Measurements from ENCODE around the gene NPHP3. TPM values are rescaled to one million over a fixed set of nuclear protein-coding genes. Genes with fewer than 3 reads are reported as not detected.
"Not testable (repeated sequence)": the region's sequence is repeated elsewhere in the genome, so short reads cannot be mapped to it uniquely, and the experiment has no call there.

The NPHP3 gene
- total and polyA plus RNA-seq, 2 of the 4 experiments (the other 2 are of a cell fraction): 19.9 to 21.3 TPM

DNA sequence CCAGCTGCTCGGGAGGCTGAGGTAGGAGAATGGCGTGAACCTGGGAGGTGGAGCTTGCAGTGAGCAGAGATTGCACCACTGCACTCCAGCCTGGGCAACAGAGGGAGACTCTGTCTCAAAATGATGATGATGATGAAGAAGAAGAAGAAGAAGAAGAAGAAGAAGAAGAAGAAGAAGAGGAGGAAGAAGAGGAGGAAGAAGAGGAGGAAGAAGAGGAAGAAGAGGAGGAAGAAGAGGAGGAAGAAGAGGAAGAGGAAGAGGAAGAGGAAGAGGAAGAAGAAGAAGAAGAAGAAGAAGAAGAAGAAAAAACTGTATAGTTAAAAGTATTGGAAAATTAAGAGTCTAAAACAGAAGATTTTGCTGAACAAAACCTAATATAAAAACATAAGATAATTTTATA, 80.8 kb downstream of the NPHP3 start:
- H4K91ac ChIP-seq (ENCODE audit: insufficient read depth, low read depth, low read length); H3K56ac ChIP-seq (ENCODE audit: extremely low read depth, insufficient read depth, low read length); H3K9me1 ChIP-seq (ENCODE audit: insufficient read depth, low read length); H4K8ac ChIP-seq (ENCODE audit: low read depth in 2 of 2, low read length in 2 of 2); H3K9me3 ChIP-seq (ENCODE audit: control insufficient read depth, insufficient read depth, low read length); H2AFZ ChIP-seq (replicated peaks; ENCODE audit: low read length, poor library complexity); H4K5ac ChIP-seq (ENCODE audit: low read depth, low read length); ATAC-seq (ENCODE audit: low read depth); H3K9ac ChIP-seq (ENCODE audit: low read depth, low read length); BruUV-seq (replicated peaks); H4K20me1 ChIP-seq (ENCODE audit: insufficient read depth, low read length); H3K14ac ChIP-seq (replicated peaks; ENCODE audit: low read depth, low read length); H3K36me3 ChIP-seq (ENCODE audit: control insufficient read depth, insufficient read depth, low read length); DNase-seq; H2BK5ac ChIP-seq (ENCODE audit: low read depth, low read length, poor library complexity, severe bottlenecking); POLR2A ChIA-PET (ENCODE audit: unreplicated experiment); H3K79me1 ChIP-seq (ENCODE audit: low read depth in 1 of 2, low read length in 2 of 2); H2AK9ac ChIP-seq (replicated peaks; ENCODE audit: low read depth, low read length, poor library complexity); H3K23ac ChIP-seq (ENCODE audit: low read depth, low read length); H3K18ac ChIP-seq (ENCODE audit: low read depth, low read length); H3K4ac ChIP-seq (ENCODE audit: low read depth, low read length); H3K4me3 ChIP-seq (ENCODE audit: insufficient read depth, low read depth, low read length); H3K4me1 ChIP-seq (ENCODE audit: control insufficient read depth, insufficient read depth, low read length); H3K27ac ChIP-seq (ENCODE audit: insufficient read depth, low read length); H2BK120ac ChIP-seq (ENCODE audit: low read depth, low read length); H3K27me3 ChIP-seq (ENCODE audit: control insufficient read depth, insufficient read depth, low read length); H2AK5ac ChIP-seq (ENCODE audit: low read depth, low read length); H3K4me2 ChIP-seq (ENCODE audit: low read depth, low read length); H2BK15ac ChIP-seq (ENCODE audit: low read depth, low read length); H2BK20ac ChIP-seq (ENCODE audit: low read depth, low read length): not testable (repeated sequence)
- intact Hi-C loops (cut with micrococcal nuclease): loop anchor here (5.0 kb wide), 1 partner anchor 384 kb away; no protein-coding TSS in a partner anchor
- dilution Hi-C loops (cut with HindIII; ENCODE audit: low sequenced_read_pairs, unreplicated experiment): loop anchor here (25.0 kb wide), 1 partner anchor 104 kb away; no protein-coding TSS in a partner anchor
- CTCF ChIA-PET: interaction anchor here (0.6 to 3.6 kb wide), 9 partner anchors 10 to 242 kb away, joined by 3 to 27 read pairs (median 4); no protein-coding TSS in a partner anchor
- in situ Hi-C loops (cut with MboI; ENCODE audit: low sequenced_read_pairs): loop anchor here (25.0 kb wide), 1 partner anchor 379 kb away; no protein-coding TSS in a partner anchor
- WGBS, 2 experiments (ENCODE audit: extremely low coverage in 2 of 2, insufficient read length in 1 of 2): no CpG with 5 or more reads among the region's 2 CpGs
